Retinal pigment epithelial cell (primary cell): Measurements from ENCODE around the gene SKA3.
"Not testable (repeated sequence)": the region's sequence is repeated elsewhere in the genome, so short reads cannot be mapped to it uniquely, and the experiment has no call there.

Experiments used
- DNase-seq: peaks from one replicate; pipeline ENCODE4 v3.0.0-alpha.2; 2010; ENCODE audit warnings: low read depth
- H3K4me3 ChIP-seq: 2 replicates; pipeline ENCODE4 v1.5.1; 2011; ENCODE audit warnings: mild to moderate bottlenecking, low read length, control low read depth, moderate library complexity
- CTCF ChIP-seq: conservative IDR thresholded peaks from 2 replicates; pipeline ENCODE4 v1.5.1; 2011; ENCODE audit warnings: low read depth, low read length, control low read depth, inconsistent platforms

SKA3 gene

GRCh38 chr13:21149568-21149967 is 26.8 kb downstream of the SKA3 start:
- DNase-seq: no peak
- no peak for TF ChIP-seq CTCF
- no peak overlapping the region for H3K4me3 ChIP-seq

- no peak overlapping the region for H3K4me3 ChIP-seq
- TF ChIP-seq CTCF: no peak
- DNase-seq: no peak
Observed at GRCh38 chr13:21148557-21149258, 27.6 kb downstream of the SKA3 start.

- H3K4me3 ChIP-seq: no peak overlapping the region
- TF ChIP-seq CTCF: no peak
- no peak for DNase-seq
Observed at GRCh38 chr13:21147827-21148226, 28.5 kb downstream of the SKA3 start.

- no peak for DNase-seq
- no peak overlapping the region for H3K4me3 ChIP-seq
- no peak for TF ChIP-seq CTCF
Observed at GRCh38 chr13:21142766-21143165, 33.6 kb downstream of the SKA3 start.

DNA sequence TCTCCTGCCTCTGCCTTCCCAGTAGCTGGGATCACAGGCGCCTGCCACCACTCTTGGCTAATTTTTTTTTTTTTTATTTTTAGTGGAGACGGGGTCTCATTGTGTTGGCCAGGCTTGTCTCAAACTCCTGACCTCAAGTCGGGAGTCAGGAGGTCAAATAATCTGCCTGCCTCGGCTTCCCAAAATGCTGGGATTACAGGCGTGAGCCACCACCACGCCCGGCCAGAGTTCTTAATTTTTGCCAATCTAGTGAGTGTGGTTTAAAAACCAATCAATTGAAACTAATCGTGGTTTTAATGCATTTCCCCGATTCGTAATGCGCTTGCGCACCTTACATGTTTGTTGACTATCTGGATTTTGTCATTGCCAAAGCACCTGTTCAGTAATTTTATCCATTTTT is 37.0 kb downstream of the SKA3 start:
- DNase-seq: no peak
- no peak for TF ChIP-seq CTCF
- H3K4me3 ChIP-seq: no peak overlapping the region

GRCh38 chr13:21138561-21138960 is 37.8 kb downstream of the SKA3 start:
- no peak for TF ChIP-seq CTCF
- DNase-seq: no peak
- H3K4me3 ChIP-seq: no peak overlapping the region

- H3K4me3 ChIP-seq: no peak overlapping the region
- no peak for DNase-seq
- TF ChIP-seq CTCF: no peak
Observed at GRCh38 chr13:21137696-21138095, 38.7 kb downstream of the SKA3 start.

DNA sequence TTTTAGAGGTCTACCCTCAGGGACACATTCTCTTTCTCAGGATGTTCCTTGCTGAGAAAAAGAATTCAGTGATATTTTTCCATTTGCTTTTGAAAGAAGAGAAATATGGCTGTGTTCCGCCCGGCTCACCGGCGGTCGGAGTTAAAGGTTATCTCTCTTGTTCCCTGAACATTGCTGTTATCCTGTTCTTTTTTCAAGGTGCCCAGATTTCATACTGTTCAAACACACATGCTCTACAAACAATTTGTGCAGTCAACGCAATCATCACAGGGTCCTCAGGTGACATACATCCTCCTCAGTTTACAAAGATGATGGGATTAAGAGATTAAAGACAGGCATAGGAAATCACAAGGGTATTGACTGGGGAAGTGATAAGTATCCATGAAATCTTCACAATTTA is 40.5 kb downstream of the SKA3 start:
- H3K4me3 ChIP-seq, DNase-seq: not testable (repeated sequence)
